WERI-Rb-1 (cell line): ENCODE measurements around the gene FAM124A.
"Not testable (repeated sequence)": the region's sequence is repeated elsewhere in the genome, so short reads cannot be mapped to it uniquely, and the experiment has no call there.

Experiments used
- DNase-seq: peaks from one replicate; pipeline ENCODE4 v3.0.0-alpha.2; 2020
- H3K27ac ChIP-seq: fragments of 250-450 bp; sonication (Bioruptor Pico); 2 replicates; pipeline ENCODE4 v1.5.1; 2020; ENCODE audit warnings: mild to moderate bottlenecking, moderate library complexity
- H3K27me3 ChIP-seq: fragments of 250-450 bp; sonication (Bioruptor Pico); 2 replicates; pipeline ENCODE4 v1.5.1; 2021; ENCODE audit warnings: mild to moderate bottlenecking, low read depth, moderate library complexity; ENCODE audit not compliant: insufficient read depth, severe bottlenecking
- H3K36me3 ChIP-seq: fragments of 250-450 bp; sonication (Bioruptor Pico); 2 replicates; pipeline ENCODE4 v1.5.1; 2020; ENCODE audit warnings: mild to moderate bottlenecking, moderate library complexity
- H3K4me3 ChIP-seq: 2 replicates; pipeline ENCODE4 v1.5.1; 2011; ENCODE audit warnings: low read depth, mild to moderate bottlenecking, control low read depth, low read length
- H3K9me3 ChIP-seq: fragments of 250-450 bp; sonication (Bioruptor Pico); 2 replicates; pipeline ENCODE4 v1.5.1; 2021; ENCODE audit warnings: mild to moderate bottlenecking, moderate library complexity; ENCODE audit not compliant: severe bottlenecking
- CTCF ChIP-seq: IDR thresholded peaks from 2 replicates; pipeline ENCODE4 v1.5.1; 2011; ENCODE audit warnings: low read depth, mild to moderate bottlenecking, control low read depth, inconsistent platforms, low read length

FAM124A gene

GRCh38 chr13:51287758-51288157 is 65.6 kb downstream of the FAM124A start:
- DNase-seq, result no peak
- H3K27me3 ChIP-seq, result no peaks in the 10 kb centered on the region
- H3K4me3 ChIP-seq, result no peak overlapping the region
- no peak overlapping the region for H3K27ac ChIP-seq
- no peaks in the 10 kb centered on the region for H3K36me3 ChIP-seq
- TF ChIP-seq CTCF, result no peak
- no peaks in the 10 kb centered on the region for H3K9me3 ChIP-seq

GRCh38 chr13:51288254-51288653 is 66.1 kb downstream of the FAM124A start:
- H3K36me3 ChIP-seq, H3K4me3 ChIP-seq, H3K27ac ChIP-seq, H3K9me3 ChIP-seq, DNase-seq, H3K27me3 ChIP-seq: not testable (repeated sequence)

- H3K9me3 ChIP-seq, result no peaks in the 10 kb centered on the region
- DNase-seq, result no peak
- no peak for TF ChIP-seq CTCF
- H3K27ac ChIP-seq, result no peak overlapping the region
- no peak overlapping the region for H3K4me3 ChIP-seq
- no peaks in the 10 kb centered on the region for H3K36me3 ChIP-seq
- no peaks in the 10 kb centered on the region for H3K27me3 ChIP-seq
Observed at GRCh38 chr13:51291341-51291740, 69.1 kb downstream of the FAM124A start.

- no peak for DNase-seq
- TF ChIP-seq CTCF, result no peak
- Histone ChIP-seq H3K27ac (no peak overlapping the region), H3K9me3 (no peaks in the 10 kb centered on the region), H3K36me3 (no peaks in the 10 kb centered on the region), H3K27me3 (no peaks in the 10 kb centered on the region), H3K4me3 (no peak overlapping the region)
Observed at GRCh38 chr13:51292000-51292565, 69.9 kb downstream of the FAM124A start.

- no peak overlapping the region for H3K4me3 ChIP-seq
- no peaks in the 10 kb centered on the region for H3K27me3 ChIP-seq
- no peaks in the 10 kb centered on the region for H3K36me3 ChIP-seq
- H3K27ac ChIP-seq, result no peak overlapping the region
- H3K9me3 ChIP-seq, result no peaks in the 10 kb centered on the region
- peak; percentile 9 for DNase-seq
- TF ChIP-seq CTCF, result no peak
Observed at GRCh38 chr13:51297556-51297955, 75.4 kb downstream of the FAM124A start.

- no peak for TF ChIP-seq CTCF
- no peak overlapping the region for H3K4me3 ChIP-seq
- no peak for DNase-seq
- H3K27ac ChIP-seq, result no peak overlapping the region
- H3K36me3 ChIP-seq, result no peaks in the 10 kb centered on the region
- no peaks in the 10 kb centered on the region for H3K9me3 ChIP-seq
- H3K27me3 ChIP-seq, result no peaks in the 10 kb centered on the region
Observed at GRCh38 chr13:51298812-51299211, 76.6 kb downstream of the FAM124A start.
